SK-N-SH (cell line): ENCODE data around the gene TICRR. TPM values are rescaled to one million over a fixed set of nuclear protein-coding genes. Genes with fewer than 3 reads are reported as not detected.

Source experiments
- CTCF ChIA-PET: fragments of 300-600, 350-600 bp; formaldehyde crosslinking; extraction: SDS; loops from one replicate; lab custom pipeline; 2021; lab: Yijun Ruan, JAX
- POLR2A ChIA-PET: fragments of 350-600 bp; sonication (Branson Sonifier 250); formaldehyde crosslinking; extraction: SDS; loops from one replicate; lab custom pipeline; 2020; ENCODE audit warnings: antibody characterized with exemption, inconsistent platforms; lab: Yijun Ruan, JAX
- DNase-seq: peaks from one replicate; pipeline ENCODE4 v3.0.0; 2012
- H2AFZ ChIP-seq: fragments of 200-600 bp; sonication (generic); 2 replicates; pipeline ENCODE4 v1.8.1; 2016; ENCODE audit warnings: antibody characterized with exemption, mild to moderate bottlenecking, low read depth
- H3F3A ChIP-seq: fragments of 200-600 bp; sonication (generic); replicated peaks from 2 replicates; pipeline ENCODE3; 2016; ENCODE audit warnings: antibody characterized with exemption, mild to moderate bottlenecking; ENCODE audit not compliant: insufficient read depth
- H3K27ac ChIP-seq, 2 experiments: fragments of 200-500 bp in 1 of 2; fragments of 200-600 bp in 1 of 2; sonication (Bioruptor generic) in 1 of 2; sonication (generic), shearing (Covaris generic) in 1 of 2; 2 replicates each; pipeline versions ENCODE4 v1.5.1 to v1.6.1; 2014 to 2016; ENCODE audit warnings: low read depth in 2 of 2, inconsistent platforms in 1 of 2, low read length in 1 of 2, mild to moderate bottlenecking in 1 of 2, mixed read lengths in 1 of 2
- H3K27me3 ChIP-seq: fragments of 200-600 bp; sonication (generic), shearing (Covaris generic); 2 replicates; pipeline ENCODE4 v1.6.1; 2016; ENCODE audit warnings: mixed run types; ENCODE audit not compliant: insufficient read depth
- H3K36me3 ChIP-seq, 2 experiments: fragments of 200-500 bp in 1 of 2; fragments of 200-600 bp in 1 of 2; sonication (Bioruptor generic) in 1 of 2; sonication (generic) in 1 of 2; replicated peaks in 1 of 2; 2 replicates each; pipeline versions ENCODE3 to v1.5.1; 2014 to 2016; ENCODE audit warnings: low read length in 1 of 2, mild to moderate bottlenecking in 1 of 2; ENCODE audit not compliant: insufficient read depth in 2 of 2, control insufficient read depth in 1 of 2
- H3K4me1 ChIP-seq, 2 experiments: fragments of 200-500 bp in 1 of 2; fragments of 200-600 bp in 1 of 2; sonication (Bioruptor generic) in 1 of 2; sonication (generic), shearing (Covaris generic) in 1 of 2; 2 replicates each; pipeline versions ENCODE4 v1.5.1 to v1.6.1; 2014 to 2016; ENCODE audit warnings: low read depth in 1 of 2, low read length in 1 of 2, mixed run types in 1 of 2; ENCODE audit not compliant: insufficient read depth in 2 of 2, control insufficient read depth in 1 of 2
- H3K4me2 ChIP-seq: fragments of 200-600 bp; sonication (generic), shearing (Covaris generic); 2 replicates; pipeline ENCODE4 v1.6.1; 2017; ENCODE audit warnings: mixed run types
- H3K4me3 ChIP-seq, 2 experiments: fragments of 200-500 bp in 1 of 2; fragments of 200-600 bp in 1 of 2; sonication (Bioruptor generic) in 1 of 2; sonication (generic), shearing (Covaris generic) in 1 of 2; 2 replicates each; pipeline versions ENCODE4 v1.5.1 to v1.8.1; 2014 to 2016; ENCODE audit warnings: low read depth in 2 of 2, inconsistent platforms in 1 of 2, low read length in 1 of 2, mild to moderate bottlenecking in 1 of 2, mixed read lengths in 1 of 2, moderate library complexity in 1 of 2
- H3K79me2 ChIP-seq: fragments of 200-600 bp; sonication (generic); 2 replicates; pipeline ENCODE4 v1.8.1; 2017; ENCODE audit warnings: mild to moderate bottlenecking; ENCODE audit not compliant: insufficient read depth
- H3K9ac ChIP-seq: fragments of 200-600 bp; sonication (generic); 2 replicates; pipeline ENCODE4 v1.6.1; 2017; ENCODE audit warnings: mixed run types
- H3K9me2 ChIP-seq: fragments of 200-600 bp; sonication (generic); 2 replicates; pipeline ENCODE4 v1.6.1; 2017; ENCODE audit warnings: mixed run types
- H3K9me3 ChIP-seq: fragments of 200-600 bp; sonication (generic); 2 replicates; pipeline ENCODE4 v1.6.1; 2017; ENCODE audit warnings: mixed run types, mild to moderate bottlenecking, moderate library complexity
- H4K20me1 ChIP-seq: fragments of 200-600 bp; sonication (generic); 2 replicates; pipeline ENCODE4 v1.6.1; 2017; ENCODE audit warnings: mild to moderate bottlenecking, mixed run types; ENCODE audit not compliant: insufficient read depth
- FOXM1 ChIP-seq: IDR thresholded peaks from 2 replicates; pipeline ENCODE4 v1.4.0; 2012; ENCODE audit warnings: low read depth, mild to moderate bottlenecking
- MXI1 ChIP-seq: IDR thresholded peaks from 2 replicates; pipeline ENCODE4 v1.6.1; 2012; ENCODE audit warnings: mild to moderate bottlenecking, low read depth, low read length, improper control_type of control experiment
- NRF1 ChIP-seq: IDR thresholded peaks from 2 replicates; pipeline ENCODE4 v1.6.1; 2012; ENCODE audit warnings: low read depth, mild to moderate bottlenecking, low read length
- RFX5 ChIP-seq: IDR thresholded peaks from 2 replicates; pipeline ENCODE4 v1.6.1; 2012; ENCODE audit warnings: mild to moderate bottlenecking, improper control_type of control experiment, low read length
- SIN3A ChIP-seq: IDR thresholded peaks from 2 replicates; pipeline ENCODE4 v1.6.1; 2012; ENCODE audit warnings: low read depth, mild to moderate bottlenecking, low read length, moderate library complexity, borderline replicate concordance
- TCF12 ChIP-seq: IDR thresholded peaks from 2 replicates; pipeline ENCODE4 v1.4.0; 2012
- TEAD4 ChIP-seq: IDR thresholded peaks from 2 replicates; pipeline ENCODE4 v1.4.0; 2012; ENCODE audit warnings: mild to moderate bottlenecking, borderline replicate concordance; ENCODE audit not compliant: insufficient read depth
- YY1 ChIP-seq: IDR thresholded peaks from 2 replicates; pipeline ENCODE4 v1.4.0; 2012; ENCODE audit warnings: low read depth, mild to moderate bottlenecking
- WGBS: methylation state at CpG from one replicate; pipeline ENCODE4 v1.1.6; 2017; ENCODE audit warnings: low lambda C conversion rate; 5-methylcytosine and 5-hydroxymethylcytosine counted together
- polyA plus RNA-seq, 3 experiments: library from polyadenylated mRNA; depleted of rRNA; stranded (reverse); fragments of >200 nt; gene quantifications; 2 replicates each; pipeline ENCODE4 v1.2.3, GENCODE V29; 2012
- TF ChIP-seq, protein P1 (sequence below): IDR thresholded peaks from 2 replicates; pipeline ENCODE4 v1.4.0; 2012; ENCODE audit warnings: low read depth
- TF ChIP-seq, protein P2 (sequence below): fragments of 200-600 bp; sonication (generic); IDR thresholded peaks from 2 replicates; pipeline ENCODE4 v1.6.1; 2017; ENCODE audit warnings: antibody characterized with exemption, mild to moderate bottlenecking, moderate library complexity
- TF ChIP-seq, protein P3 (sequence below): IDR thresholded peaks from 2 replicates; pipeline ENCODE4; 2012
- TF ChIP-seq, protein P4 (sequence below): IDR thresholded peaks from 2 replicates; pipeline ENCODE4 v1.4.0; 2012; ENCODE audit warnings: low read depth, borderline replicate concordance

TICRR gene
- polyA plus RNA-seq, 1 of the 3 experiments (the other 2 are of a cell fraction) = 3.2 TPM

DNA sequence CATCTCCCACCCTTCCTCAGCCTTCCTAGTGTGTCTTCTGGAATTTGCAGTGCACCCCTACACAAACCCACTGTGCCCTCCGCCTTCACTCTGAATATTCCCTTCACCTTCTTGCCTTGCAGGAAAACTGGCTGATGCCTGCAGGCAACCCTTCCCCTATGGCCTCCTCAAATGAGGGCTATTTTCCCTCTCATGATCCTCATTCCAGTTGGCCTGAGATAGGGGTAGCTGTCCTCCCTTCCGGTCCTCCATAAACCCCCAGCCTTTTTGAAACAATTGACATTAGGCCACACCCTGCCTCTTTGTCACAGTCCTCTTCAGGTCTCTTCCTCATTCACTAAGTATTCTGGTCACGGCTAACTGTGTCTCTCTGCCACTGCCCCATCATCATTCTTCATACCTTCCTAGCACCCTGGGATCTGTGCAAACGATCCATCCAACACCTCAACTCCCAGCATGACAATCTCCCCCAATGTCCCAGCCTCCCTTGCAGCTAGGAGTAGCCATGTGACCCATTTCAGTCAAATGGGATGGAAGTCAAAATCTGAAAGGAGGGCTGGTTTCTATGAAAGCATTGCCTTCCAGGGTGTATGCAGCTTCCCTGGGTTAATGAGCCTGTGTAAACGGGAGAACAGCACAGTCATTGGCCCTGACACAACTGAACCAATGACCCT is 8.5 kb upstream of the TICRR start:
- Histone ChIP-seq H3K36me3 (no peaks in the 10 kb centered on the region), H4K20me1 (no peaks in the 10 kb centered on the region), H3K4me2 (no peak overlapping the region), H3F3A (no peaks in the 10 kb centered on the region), H3K27ac (no peak overlapping the region), H3K9me3 (no peaks in the 10 kb centered on the region), H3K4me3 (no peak overlapping the region), H3K4me1 (no peaks in the 10 kb centered on the region), H3K27me3 (no peaks in the 10 kb centered on the region; the same call in 1 of the 2 replicates), H3K9ac (no peak overlapping the region), H2AFZ (no peak overlapping the region), H3K9me2 (no peaks in the 10 kb centered on the region), H3K79me2 (no peaks in the 10 kb centered on the region)
- ChIA-PET POLR2A (no interaction called here), CTCF (interaction anchor here (1.3 kb wide), 2 partner anchors 124 to 208 kb away, joined by 3 read pairs; no protein-coding TSS in a partner anchor)
- DNase-seq = no peak
- TF ChIP-seq, protein P1, sequence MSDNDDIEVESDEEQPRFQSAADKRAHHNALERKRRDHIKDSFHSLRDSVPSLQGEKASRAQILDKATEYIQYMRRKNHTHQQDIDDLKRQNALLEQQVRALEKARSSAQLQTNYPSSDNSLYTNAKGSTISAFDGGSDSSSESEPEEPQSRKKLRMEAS = no peak
- TF ChIP-seq, protein P2, sequence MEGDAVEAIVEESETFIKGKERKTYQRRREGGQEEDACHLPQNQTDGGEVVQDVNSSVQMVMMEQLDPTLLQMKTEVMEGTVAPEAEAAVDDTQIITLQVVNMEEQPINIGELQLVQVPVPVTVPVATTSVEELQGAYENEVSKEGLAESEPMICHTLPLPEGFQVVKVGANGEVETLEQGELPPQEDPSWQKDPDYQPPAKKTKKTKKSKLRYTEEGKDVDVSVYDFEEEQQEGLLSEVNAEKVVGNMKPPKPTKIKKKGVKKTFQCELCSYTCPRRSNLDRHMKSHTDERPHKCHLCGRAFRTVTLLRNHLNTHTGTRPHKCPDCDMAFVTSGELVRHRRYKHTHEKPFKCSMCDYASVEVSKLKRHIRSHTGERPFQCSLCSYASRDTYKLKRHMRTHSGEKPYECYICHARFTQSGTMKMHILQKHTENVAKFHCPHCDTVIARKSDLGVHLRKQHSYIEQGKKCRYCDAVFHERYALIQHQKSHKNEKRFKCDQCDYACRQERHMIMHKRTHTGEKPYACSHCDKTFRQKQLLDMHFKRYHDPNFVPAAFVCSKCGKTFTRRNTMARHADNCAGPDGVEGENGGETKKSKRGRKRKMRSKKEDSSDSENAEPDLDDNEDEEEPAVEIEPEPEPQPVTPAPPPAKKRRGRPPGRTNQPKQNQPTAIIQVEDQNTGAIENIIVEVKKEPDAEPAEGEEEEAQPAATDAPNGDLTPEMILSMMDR = no peak
- no peak for TF ChIP-seq SIN3A
- no peak for TF ChIP-seq NRF1
- TF ChIP-seq RFX5 = no peak
- 59% methylated on average over 5 of the region's 5 CpGs for WGBS

DNA sequence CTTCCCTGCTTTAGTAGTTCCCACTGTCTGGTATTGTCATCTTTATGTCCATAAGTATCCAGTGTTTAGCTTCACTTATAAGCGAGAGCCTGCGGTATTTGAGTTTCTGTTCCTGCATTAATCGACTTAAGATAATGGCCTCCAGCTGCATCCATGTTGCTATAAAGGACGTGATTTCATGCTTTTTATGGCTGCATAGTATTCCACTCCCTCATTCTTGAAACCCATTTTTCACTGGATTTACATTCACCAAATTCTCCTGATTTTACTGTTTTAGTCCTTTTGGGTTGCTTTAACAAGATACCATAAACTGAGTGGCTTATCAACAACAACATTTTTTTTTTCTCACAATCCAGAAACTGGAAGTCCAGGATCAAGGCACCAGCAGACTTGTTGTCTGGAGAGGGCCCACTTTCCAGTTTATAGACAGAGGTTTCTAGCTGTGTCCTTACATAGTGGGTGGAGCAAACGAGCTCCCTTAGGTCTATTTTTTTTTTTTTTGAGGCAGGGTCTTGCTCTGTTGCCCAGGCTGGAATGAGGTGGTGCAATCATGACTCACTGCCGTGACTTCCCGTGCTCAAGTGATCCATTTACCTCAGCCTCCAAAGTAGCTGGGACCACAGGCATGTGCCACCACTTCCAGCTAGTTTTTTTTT is 6.1 kb upstream of the TICRR start:
- WGBS = 49% methylated on average over 7 of the region's 7 CpGs
- no peaks in the 10 kb centered on the region for H3F3A ChIP-seq
- H3K4me3 ChIP-seq = no peak overlapping the region
- H3K27ac ChIP-seq = no peak overlapping the region
- no peak overlapping the region for H3K9ac ChIP-seq
- no peak for DNase-seq
- no peaks in the 10 kb centered on the region for H3K4me1 ChIP-seq
- no peaks in the 10 kb centered on the region for H3K9me2 ChIP-seq
- H2AFZ ChIP-seq = no peak overlapping the region
- H3K36me3 ChIP-seq = no peaks in the 10 kb centered on the region
- H3K27me3 ChIP-seq = no peaks in the 10 kb centered on the region; the same call in 1 of the 2 replicates
- POLR2A ChIA-PET = no interaction called here
- H3K79me2 ChIP-seq = no peaks in the 10 kb centered on the region
- no peak overlapping the region for H3K4me2 ChIP-seq
- no peaks in the 10 kb centered on the region for H4K20me1 ChIP-seq
- CTCF ChIA-PET = interaction anchor here (0.6 to 1.3 kb wide), 2 partner anchors 139 to 232 kb away, joined by 4 read pairs; no protein-coding TSS in a partner anchor
- H3K9me3 ChIP-seq = no peaks in the 10 kb centered on the region
- TF ChIP-seq FOXM1 = no peak
- no peak for TF ChIP-seq TCF12
- no peak for TF ChIP-seq RFX5
- TF ChIP-seq, protein P3, sequence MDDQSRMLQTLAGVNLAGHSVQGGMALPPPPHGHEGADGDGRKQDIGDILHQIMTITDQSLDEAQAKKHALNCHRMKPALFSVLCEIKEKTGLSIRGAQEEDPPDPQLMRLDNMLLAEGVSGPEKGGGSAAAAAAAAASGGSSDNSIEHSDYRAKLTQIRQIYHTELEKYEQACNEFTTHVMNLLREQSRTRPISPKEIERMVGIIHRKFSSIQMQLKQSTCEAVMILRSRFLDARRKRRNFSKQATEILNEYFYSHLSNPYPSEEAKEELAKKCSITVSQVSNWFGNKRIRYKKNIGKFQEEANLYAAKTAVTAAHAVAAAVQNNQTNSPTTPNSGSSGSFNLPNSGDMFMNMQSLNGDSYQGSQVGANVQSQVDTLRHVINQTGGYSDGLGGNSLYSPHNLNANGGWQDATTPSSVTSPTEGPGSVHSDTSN = no peak
- TF ChIP-seq, protein P4, sequence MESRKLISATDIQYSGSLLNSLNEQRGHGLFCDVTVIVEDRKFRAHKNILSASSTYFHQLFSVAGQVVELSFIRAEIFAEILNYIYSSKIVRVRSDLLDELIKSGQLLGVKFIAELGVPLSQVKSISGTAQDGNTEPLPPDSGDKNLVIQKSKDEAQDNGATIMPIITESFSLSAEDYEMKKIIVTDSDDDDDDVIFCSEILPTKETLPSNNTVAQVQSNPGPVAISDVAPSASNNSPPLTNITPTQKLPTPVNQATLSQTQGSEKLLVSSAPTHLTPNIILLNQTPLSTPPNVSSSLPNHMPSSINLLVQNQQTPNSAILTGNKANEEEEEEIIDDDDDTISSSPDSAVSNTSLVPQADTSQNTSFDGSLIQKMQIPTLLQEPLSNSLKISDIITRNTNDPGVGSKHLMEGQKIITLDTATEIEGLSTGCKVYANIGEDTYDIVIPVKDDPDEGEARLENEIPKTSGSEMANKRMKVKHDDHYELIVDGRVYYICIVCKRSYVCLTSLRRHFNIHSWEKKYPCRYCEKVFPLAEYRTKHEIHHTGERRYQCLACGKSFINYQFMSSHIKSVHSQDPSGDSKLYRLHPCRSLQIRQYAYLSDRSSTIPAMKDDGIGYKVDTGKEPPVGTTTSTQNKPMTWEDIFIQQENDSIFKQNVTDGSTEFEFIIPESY = no peak
- no peak for TF ChIP-seq MXI1
- TF ChIP-seq TEAD4 = no peak
- TF ChIP-seq YY1 = no peak
- TF ChIP-seq NRF1 = no peak
- TF ChIP-seq, all 33 proteins: peak for 0
